ENCODE results near the gene QKI.
"Not testable (repeated sequence)": the region's sequence is repeated elsewhere in the genome, so short reads cannot be mapped to it uniquely, and the experiment has no call there.

QKI gene

GRCh38 chr6:163439390-163439789 lies 24.9 kb downstream of the QKI start:
- not testable (repeated sequence) for DNase-seq (ENCODE audit: low read depth)

- DNase-seq (ENCODE audit: low read depth) = no peak
Observed at GRCh38 chr6:163439997-163440396, 25.5 kb downstream of the QKI start.

- DNase-seq (ENCODE audit: low read depth) = no peak
Observed at GRCh38 chr6:163442336-163442735, 27.8 kb downstream of the QKI start.

GRCh38 chr6:163444077-163444476 lies 29.6 kb downstream of the QKI start:
- DNase-seq (ENCODE audit: low read depth) = no peak

GRCh38 chr6:163446549-163446948 lies 32.0 kb downstream of the QKI start:
- DNase-seq (ENCODE audit: low read depth) = no peak

- DNase-seq (ENCODE audit: low read depth) = no peak
Observed at GRCh38 chr6:163449076-163449475, 34.6 kb downstream of the QKI start.

- DNase-seq (ENCODE audit: low read depth) = no peak
Observed at GRCh38 chr6:163454425-163454824, 39.9 kb downstream of the QKI start.

- DNase-seq (ENCODE audit: low read depth) = no peak
Observed at GRCh38 chr6:163455552-163455951, 41.0 kb downstream of the QKI start.

- peak; percentile 72 for DNase-seq (ENCODE audit: low read depth)
Observed at GRCh38 chr6:163457637-163458561, 43.4 kb downstream of the QKI start.

GRCh38 chr6:163459007-163459406 lies 44.5 kb downstream of the QKI start:
- DNase-seq (ENCODE audit: low read depth) = no peak

GRCh38 chr6:163459536-163459935 lies 45.0 kb downstream of the QKI start:
- no peak for DNase-seq (ENCODE audit: low read depth)

GRCh38 chr6:163460307-163460782 lies 45.8 kb downstream of the QKI start:
- no peak for DNase-seq (ENCODE audit: low read depth)

GRCh38 chr6:163461696-163462095 lies 47.2 kb downstream of the QKI start:
- DNase-seq (ENCODE audit: low read depth) = no peak

GRCh38 chr6:163463180-163463579 lies 48.7 kb downstream of the QKI start:
- DNase-seq (ENCODE audit: low read depth) = no peak

GRCh38 chr6:163463795-163464194 lies 49.3 kb downstream of the QKI start:
- DNase-seq (ENCODE audit: low read depth) = no peak

- no peak for DNase-seq (ENCODE audit: low read depth)
Observed at GRCh38 chr6:163466839-163467390, 52.4 kb downstream of the QKI start.

GRCh38 chr6:163468738-163469137 lies 54.2 kb downstream of the QKI start:
- no peak for DNase-seq (ENCODE audit: low read depth)

- no peak for DNase-seq (ENCODE audit: low read depth)
Observed at GRCh38 chr6:163469459-163469985, 55.0 kb downstream of the QKI start.

- no peak for DNase-seq (ENCODE audit: low read depth)
Observed at GRCh38 chr6:163470611-163471010, 56.1 kb downstream of the QKI start.

- DNase-seq (ENCODE audit: low read depth) = no peak
Observed at GRCh38 chr6:163474581-163474980, 60.1 kb downstream of the QKI start.

GRCh38 chr6:163476946-163477345 lies 62.4 kb downstream of the QKI start:
- not testable (repeated sequence) for DNase-seq (ENCODE audit: low read depth)

GRCh38 chr6:163483107-163483506 lies 68.6 kb downstream of the QKI start:
- DNase-seq (ENCODE audit: low read depth) = no peak

GRCh38 chr6:163485388-163485851 lies 70.9 kb downstream of the QKI start:
- no peak for DNase-seq (ENCODE audit: low read depth)
